Neural cell (in vitro differentiated cells): ENCODE data around the gene HSD11B1L. TPM values are rescaled to one million over a fixed set of nuclear protein-coding genes. Genes with fewer than 3 reads are reported as not detected.

Experiments used
- H2AFZ ChIP-seq: fragments of 200-600, 300-800 bp; sonication (generic), shearing (Covaris generic); 2 replicates; pipeline ENCODE4 v1.6.0; 2014; ENCODE audit warnings: low read depth, mild to moderate bottlenecking, antibody characterized with exemption, low read length, moderate library complexity
- H3F3A ChIP-seq: fragments of 200-600 bp; shearing (Covaris generic); 2 replicates; pipeline ENCODE4 v1.6.1; 2016; ENCODE audit warnings: mild to moderate bottlenecking, moderate library complexity, mixed read lengths, antibody characterized with exemption, low read length; ENCODE audit not compliant: insufficient read depth, poor library complexity, severe bottlenecking
- H3K27ac ChIP-seq: fragments of 200-600, 300-800 bp; sonication (generic), shearing (Covaris generic); 2 replicates; pipeline ENCODE4 v1.5.1; 2014; ENCODE audit warnings: mild to moderate bottlenecking, low read length, moderate library complexity
- H3K27me3 ChIP-seq: fragments of 300-800, 200-600 bp; sonication (generic), shearing (Covaris generic); 2 replicates; pipeline ENCODE4 v1.6.0; 2014; ENCODE audit warnings: mild to moderate bottlenecking, low read depth, low read length, moderate library complexity; ENCODE audit not compliant: insufficient read depth
- H3K36me3 ChIP-seq: fragments of 300-800, 200-600 bp; sonication (generic), shearing (Covaris generic); 2 replicates; pipeline ENCODE4 v1.5.1; 2014; ENCODE audit warnings: mild to moderate bottlenecking, antibody characterized with exemption, low read length, moderate library complexity; ENCODE audit not compliant: insufficient read depth
- H3K4me2 ChIP-seq: fragments of 300-800, 200-600 bp; sonication (generic), shearing (Covaris generic); 2 replicates; pipeline ENCODE4 v1.6.0; 2014; ENCODE audit warnings: mild to moderate bottlenecking, low read length
- H3K4me3 ChIP-seq: fragments of 300-800, 200-600 bp; sonication (generic), shearing (Covaris generic); 2 replicates; pipeline ENCODE4 v1.5.1; 2014; ENCODE audit warnings: mild to moderate bottlenecking, low read length, moderate library complexity
- H3K79me2 ChIP-seq: fragments of 200-600 bp; shearing (Covaris generic); replicated peaks from 2 replicates; pipeline ENCODE4 v1.6.0; 2014; ENCODE audit warnings: mild to moderate bottlenecking, low read length, moderate library complexity; ENCODE audit not compliant: insufficient read depth
- H3K9ac ChIP-seq: fragments of 300-800, 200-600 bp; sonication (generic), shearing (Covaris generic); 2 replicates; pipeline ENCODE4 v1.6.1; 2016; ENCODE audit warnings: mild to moderate bottlenecking, low read length, mixed read lengths
- H3K9me2 ChIP-seq: fragments of 200-600 bp; shearing (Covaris generic); 2 replicates; pipeline ENCODE4 v1.6.1; 2016; ENCODE audit warnings: mild to moderate bottlenecking, low read length, mixed read lengths; ENCODE audit not compliant: insufficient read depth
- H3K9me3 ChIP-seq: fragments of 200-600, 300-800 bp; sonication (generic), shearing (Covaris generic); 2 replicates; pipeline ENCODE4 v1.6.1; 2016; ENCODE audit warnings: mild to moderate bottlenecking, mixed run types, low read length, moderate library complexity, mixed read lengths
- H4K20me1 ChIP-seq: fragments of 200-600 bp; shearing (Covaris generic); 2 replicates; pipeline ENCODE4 v1.6.1; 2016; ENCODE audit warnings: mild to moderate bottlenecking, mixed run types; ENCODE audit not compliant: insufficient read depth
- CTCF ChIP-seq: fragments of 450-650 bp; IDR thresholded peaks from 2 replicates; pipeline ENCODE4 v1.5.1; 2014; ENCODE audit warnings: antibody characterized with exemption, mild to moderate bottlenecking, moderate library complexity; ENCODE audit not compliant: poor library complexity, severe bottlenecking
- EP300 ChIP-seq: fragments of 450-650 bp; conservative IDR thresholded peaks from 2 replicates; pipeline ENCODE4 v1.6.1; 2014; ENCODE audit warnings: antibody characterized with exemption, mild to moderate bottlenecking, moderate library complexity; ENCODE audit not compliant: poor library complexity, severe bottlenecking
- EZH2 ChIP-seq: fragments of 200-600, 300-800 bp; shearing (Covaris generic), sonication (generic); IDR thresholded peaks from 2 replicates; pipeline ENCODE4 v1.6.1; 2014; ENCODE audit warnings: antibody characterized with exemption, low read length, borderline replicate concordance, mild to moderate bottlenecking; ENCODE audit not compliant: insufficient read depth, poor library complexity, severe bottlenecking
- MXI1 ChIP-seq: fragments of 450-650 bp; conservative IDR thresholded peaks from 2 replicates; pipeline ENCODE4 v1.6.1; 2014; ENCODE audit warnings: antibody characterized with exemption, mild to moderate bottlenecking; ENCODE audit not compliant: poor library complexity, severe bottlenecking
- POLR2AphosphoS5 ChIP-seq: IDR thresholded peaks from 2 replicates; pipeline ENCODE4 v1.6.1; 2012
- RAD21 ChIP-seq: fragments of 450-650 bp; conservative IDR thresholded peaks from 2 replicates; pipeline ENCODE4 v1.6.1; 2014; ENCODE audit warnings: antibody characterized with exemption, mild to moderate bottlenecking, moderate library complexity
- REST ChIP-seq: IDR thresholded peaks from 2 replicates; pipeline ENCODE4 v1.6.1; 2012; ENCODE audit warnings: borderline replicate concordance
- SMC3 ChIP-seq: fragments of 450-650 bp; conservative IDR thresholded peaks from 2 replicates; pipeline ENCODE4 v1.6.1; 2014; ENCODE audit warnings: antibody characterized with exemption, mild to moderate bottlenecking, moderate library complexity; ENCODE audit not compliant: poor library complexity
- TAF1 ChIP-seq: IDR thresholded peaks from 2 replicates; pipeline ENCODE4 v1.6.1; 2012; ENCODE audit warnings: low read depth
- polyA plus RNA-seq: library from polyadenylated mRNA; depleted of rRNA; stranded (reverse); fragments of >200 nt; gene quantifications from 2 replicates; pipeline ENCODE4 v1.2.3, GENCODE V29; 2014

The HSD11B1L gene
- polyA plus RNA-seq, 1 donor from 2014 or later: 170 TPM

- Histone ChIP-seq H3K4me3 (no peak overlapping the region), H3K27ac (no peak overlapping the region), H3K36me3 (no peaks in the 10 kb centered on the region), H3K79me2 (peaks cover 10% of the 10 kb centered on the region), H3K4me2 (no peak overlapping the region), H4K20me1 (no peaks in the 10 kb centered on the region), H3K27me3 (no peaks in the 10 kb centered on the region), H2AFZ (no peak overlapping the region), H3K9me2 (no peaks in the 10 kb centered on the region), H3K9me3 (no peaks in the 10 kb centered on the region), H3K9ac (no peak overlapping the region), H3F3A (no peaks in the 10 kb centered on the region)
- TF ChIP-seq POLR2AphosphoS5 (no peak), EZH2 (no peak), TAF1 (no peak), SMC3 (no peak), EP300 (no peak), CTCF (no peak), MXI1 (no peak), RAD21 (no peak), REST (no peak)
Observed at GRCh38 chr19:5713228-5713627, 32.4 kb downstream of the HSD11B1L start.

GRCh38 chr19:5714816-5715215 is 34.0 kb downstream of the HSD11B1L start:
- Histone ChIP-seq H3K27me3 (no peaks in the 10 kb centered on the region), H3K4me2 (no peak overlapping the region), H4K20me1 (no peaks in the 10 kb centered on the region), H3F3A (no peaks in the 10 kb centered on the region), H3K36me3 (no peaks in the 10 kb centered on the region), H3K9ac (no peak overlapping the region), H2AFZ (no peak overlapping the region), H3K9me2 (no peaks in the 10 kb centered on the region), H3K27ac (no peak overlapping the region), H3K79me2 (peaks cover 24% of the 10 kb centered on the region), H3K4me3 (no peak overlapping the region), H3K9me3 (no peaks in the 10 kb centered on the region)
- TF ChIP-seq EP300 (no peak), POLR2AphosphoS5 (no peak), MXI1 (no peak), EZH2 (no peak), SMC3 (no peak), CTCF (no peak), REST (no peak), TAF1 (no peak), RAD21 (no peak)
